K562 treated with DMSO at 1 percent for 24 hours (cell line): ENCODE data around the gene NPTX2. TPM values are rescaled to one million over a fixed set of nuclear protein-coding genes. Genes with fewer than 3 reads are reported as not detected.

Experiments used
- total RNA-seq: library from RNA; unstranded; fragments of 300-600 nt; gene quantifications from 2 replicates; pipeline ENCODE4 v1.2.3, GENCODE V29; 2022; ENCODE audit warnings: low read depth; ENCODE audit not compliant: insufficient read depth

Gene NPTX2, protein sequence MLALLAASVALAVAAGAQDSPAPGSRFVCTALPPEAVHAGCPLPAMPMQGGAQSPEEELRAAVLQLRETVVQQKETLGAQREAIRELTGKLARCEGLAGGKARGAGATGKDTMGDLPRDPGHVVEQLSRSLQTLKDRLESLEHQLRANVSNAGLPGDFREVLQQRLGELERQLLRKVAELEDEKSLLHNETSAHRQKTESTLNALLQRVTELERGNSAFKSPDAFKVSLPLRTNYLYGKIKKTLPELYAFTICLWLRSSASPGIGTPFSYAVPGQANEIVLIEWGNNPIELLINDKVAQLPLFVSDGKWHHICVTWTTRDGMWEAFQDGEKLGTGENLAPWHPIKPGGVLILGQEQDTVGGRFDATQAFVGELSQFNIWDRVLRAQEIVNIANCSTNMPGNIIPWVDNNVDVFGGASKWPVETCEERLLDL
- total RNA-seq: 0.22 and 0.28 TPM in 2 replicates

GRCh38 chr7:98617051-98617959, at the start of gene NPTX2:
Gene NPTX2, plus strand, starts transcription at chr7:98617285. Its CDS starts 177 bp downstream, at chr7:98617462.

Other genes starting within 250 kb of the NPTX2 start
- gene BAIAP2L1, start 216.2 kb upstream of the NPTX2 start, total RNA-seq: 14.8 and 14.9 TPM in 2 replicates